Motor neuron (in vitro differentiated cells): Measurements from ENCODE around the gene FGFBP1. TPM values are rescaled to one million over a fixed set of nuclear protein-coding genes. Genes with fewer than 3 reads are reported as not detected.

ENCODE experiments used
- ATAC-seq, 8 experiments: fragments of 200-7000 bp; cut with Tn5 transposase; replicated peaks in 6 of 8; 2 replicates each; pipeline ENCODE4 v1.8.0; 2021; ENCODE audit warnings: mild to moderate bottlenecking in 8 of 8, moderate library complexity in 8 of 8
- H3K27ac ChIP-seq, 2 donors: fragments of 250-450 bp; sonication (Bioruptor Pico); 2 replicates each; pipeline ENCODE4 v1.9.0; 2021; ENCODE audit warnings: antibody characterized with exemption in 2 of 2, mild to moderate bottlenecking in 2 of 2, moderate library complexity in 1 of 2
- H3K4me1 ChIP-seq, 2 donors: fragments of 250-450 bp; sonication (Bioruptor Pico); replicated peaks in 1 of 2; 2 replicates each; pipeline ENCODE4 v1.6.1; 2021; ENCODE audit warnings: antibody characterized with exemption in 2 of 2, mild to moderate bottlenecking in 2 of 2, moderate library complexity in 1 of 2
- H3K4me3 ChIP-seq, 5 donors: fragments of 250-450 bp; sonication (Bioruptor Pico); 2 replicates each; pipeline ENCODE4 v1.9.0; 2021; ENCODE audit warnings: antibody characterized with exemption in 5 of 5, mild to moderate bottlenecking in 5 of 5, moderate library complexity in 4 of 5
- WGBS, 10 experiments: fragments of 450-650 bp; shearing (Covaris generic); methylation state at CpG; one replicate each; pipeline ENCODE4 v1.0.0; 2022; 5-methylcytosine and 5-hydroxymethylcytosine counted together
- in situ Hi-C, 9 experiments: fragments of 400-800 bp; cut with MboI; loops; one replicate each; pipeline ENCODE4 v1.15.0; 2021; ENCODE audit warnings: low sequenced_read_pairs in 9 of 9, low pct_unique_long_range_greater_than_20kb in 2 of 9; ENCODE audit not compliant: unreplicated experiment in 9 of 9
- total RNA-seq, 8 experiments: library from RNA; unstranded; fragments of 300-600 nt; gene quantifications; 2 replicates each; pipeline versions ENCODE4 v1.2.3 to v1.2.4, GENCODE V29; 2022

Gene FGFBP1
- total RNA-seq, 8 experiments from 2014 or later = 0.14 to 10.7 (median 1.2) TPM; not detected in 4

DNA sequence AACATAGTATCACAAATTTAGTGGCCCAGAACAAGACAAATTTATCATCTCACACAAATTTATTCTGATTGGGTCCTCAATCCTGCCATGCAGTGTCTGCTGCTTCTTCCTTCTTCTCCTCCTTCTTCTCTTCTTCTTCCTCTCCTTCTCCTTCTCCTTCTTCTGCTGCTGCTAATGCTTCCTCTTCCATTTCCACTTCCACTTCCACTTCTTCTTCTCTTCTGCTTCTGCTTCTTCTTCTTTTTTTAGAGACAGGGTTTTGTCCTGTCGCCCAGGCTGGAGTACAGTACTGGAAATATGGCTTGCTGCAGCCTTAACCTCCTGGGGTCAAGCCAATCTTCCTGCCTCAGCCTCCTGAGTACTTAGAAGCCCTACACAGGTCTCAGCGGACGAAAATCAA is 37.5 kb downstream of the FGFBP1 start:
- Histone ChIP-seq H3K4me3 (no peak overlapping the region), H3K4me1 (no peaks in the 10 kb centered on the region), H3K27ac (no peak overlapping the region)
- WGBS, 10 experiments = 0 to 81% (median 64%) methylated on average over 1 to 3 of the region's 3 CpGs; no CpG with 5 or more reads in 1 of the 10 experiments
- in situ Hi-C loops = no loop called here
- no peak for ATAC-seq

DNA sequence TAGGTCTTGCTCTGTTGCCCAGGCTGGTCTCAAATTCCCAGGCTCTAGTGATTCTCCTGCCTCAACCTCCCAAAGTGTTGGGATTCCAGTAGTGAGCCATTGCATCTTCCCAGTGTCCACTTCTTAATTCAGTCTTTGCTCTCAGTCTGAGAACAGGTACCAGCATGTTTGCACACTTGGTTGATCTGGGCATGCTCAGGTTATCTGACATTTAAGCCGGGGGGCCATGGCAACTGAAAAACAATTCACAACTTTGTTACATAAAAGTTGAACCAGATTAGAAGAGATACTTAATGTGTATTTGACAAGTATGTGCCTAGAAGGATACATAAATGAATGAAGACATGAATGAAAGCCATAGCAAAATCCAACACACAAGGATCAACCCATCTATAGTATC is 39.0 kb downstream of the FGFBP1 start:
- Histone ChIP-seq H3K27ac (no peak overlapping the region), H3K4me1 (no peaks in the 10 kb centered on the region), H3K4me3 (no peak overlapping the region)
- ATAC-seq = no peak
- in situ Hi-C loops = no loop called here
- WGBS, 10 experiments = 22 to 100% (median 68%) methylated on average over 1 of the region's 1 CpG; no CpG with 5 or more reads in 4 of the 10 experiments

DNA sequence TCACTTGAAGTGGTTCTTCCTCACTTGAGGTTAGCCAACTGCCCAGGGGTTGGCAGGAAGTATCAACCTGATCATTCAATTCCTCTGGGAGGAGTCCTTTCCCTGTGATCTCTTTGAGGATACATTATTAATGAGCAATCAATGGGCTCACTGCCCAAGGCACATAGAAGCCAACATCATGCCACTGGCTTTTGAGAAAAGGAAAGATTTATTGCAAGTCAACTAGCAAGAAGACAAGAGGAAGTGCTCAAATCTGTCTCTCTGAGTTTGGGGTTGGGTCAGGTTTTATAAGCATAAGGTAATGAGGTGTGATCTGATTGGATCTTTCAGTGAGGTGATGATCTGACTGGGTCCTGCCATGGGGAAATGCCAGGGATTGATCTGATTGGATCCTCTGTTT is 39.6 kb downstream of the FGFBP1 start:
- ATAC-seq = no peak
- in situ Hi-C loops = no loop called here
- no peak overlapping the region for H3K4me3 ChIP-seq
- H3K27ac ChIP-seq = no peak overlapping the region
- no peaks in the 10 kb centered on the region for H3K4me1 ChIP-seq

DNA sequence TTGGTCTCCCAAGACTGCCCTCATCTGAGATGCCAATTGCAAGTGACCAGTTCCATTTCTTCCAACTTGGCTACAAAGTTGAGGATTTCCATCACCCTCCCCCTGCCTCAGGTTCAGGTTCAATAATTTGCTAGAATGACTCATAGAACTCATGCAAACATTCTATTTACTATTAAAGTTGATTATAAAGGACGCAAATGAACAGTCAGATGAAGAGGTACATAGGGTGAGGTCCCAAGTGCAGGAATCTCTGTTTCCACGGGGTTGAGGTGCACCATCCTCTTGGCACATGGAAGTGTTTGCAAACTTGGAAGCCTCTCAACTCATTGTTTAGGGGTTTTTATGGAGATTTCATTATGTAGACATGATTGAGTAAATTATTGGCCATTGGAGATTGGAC is 41.0 kb downstream of the FGFBP1 start:
- in situ Hi-C loops = no loop called here
- Histone ChIP-seq H3K4me1 (no peaks in the 10 kb centered on the region), H3K4me3 (no peak overlapping the region), H3K27ac (no peak overlapping the region)
- 56 to 100% (median 81%) methylated on average over 1 to 2 of the region's 2 CpGs; no CpG with 5 or more reads in 2 of the 10 experiments for WGBS, 10 experiments
- ATAC-seq = no peak

DNA sequence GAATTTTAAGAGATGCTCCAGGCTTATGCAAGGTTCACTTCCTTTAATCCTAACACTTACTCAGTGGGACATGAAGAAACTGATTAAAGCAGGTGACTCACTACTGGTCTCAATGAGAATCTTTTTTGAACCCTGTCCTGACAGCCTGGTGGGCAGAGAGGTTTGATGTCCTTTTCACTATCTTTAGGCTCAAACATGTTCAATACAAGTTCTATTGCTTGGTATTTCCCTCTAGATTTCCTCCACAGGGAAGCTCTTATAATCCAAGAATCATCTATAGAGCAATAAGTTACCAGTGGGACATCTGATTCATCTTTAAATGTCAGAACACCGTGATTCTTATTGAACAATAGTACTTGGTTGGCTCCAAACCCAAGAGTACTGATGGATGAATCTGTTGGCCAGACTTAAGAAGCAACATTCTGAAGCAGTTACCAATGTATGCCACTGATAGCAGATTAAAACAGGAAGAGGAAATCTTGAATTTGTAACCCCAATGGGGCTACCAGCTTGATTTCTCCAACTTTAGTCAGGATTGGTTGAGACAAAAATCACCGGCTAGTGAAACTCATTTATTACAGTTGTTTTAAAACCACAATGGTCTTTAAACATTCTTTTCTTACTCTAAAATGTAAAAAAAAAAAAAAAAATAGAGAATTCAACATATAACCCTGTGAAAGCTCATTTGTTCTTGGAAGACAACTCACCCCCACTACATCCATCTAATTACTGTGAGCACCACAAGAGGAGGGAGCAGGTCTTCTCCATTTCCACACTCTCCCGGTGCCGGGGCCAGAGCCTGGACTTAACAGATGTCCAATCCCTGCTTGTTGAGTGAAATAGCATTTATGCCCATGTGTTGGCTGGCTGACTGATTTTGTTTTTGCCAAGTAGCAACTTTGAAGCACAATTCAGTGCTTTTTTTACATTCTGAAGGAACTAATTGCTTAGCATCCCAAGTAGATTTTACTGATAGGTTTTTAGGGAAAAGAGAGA is 43.3 kb downstream of the FGFBP1 start:
- WGBS, 10 experiments = 14 to 100% (median 72%) methylated on average over 1 to 4 of the region's 4 CpGs
- H3K4me3 ChIP-seq = no peak overlapping the region
- in situ Hi-C loops = no loop called here
- ATAC-seq = no peak
- no peak overlapping the region for H3K27ac ChIP-seq
- H3K4me1 ChIP-seq = no peaks in the 10 kb centered on the region

DNA sequence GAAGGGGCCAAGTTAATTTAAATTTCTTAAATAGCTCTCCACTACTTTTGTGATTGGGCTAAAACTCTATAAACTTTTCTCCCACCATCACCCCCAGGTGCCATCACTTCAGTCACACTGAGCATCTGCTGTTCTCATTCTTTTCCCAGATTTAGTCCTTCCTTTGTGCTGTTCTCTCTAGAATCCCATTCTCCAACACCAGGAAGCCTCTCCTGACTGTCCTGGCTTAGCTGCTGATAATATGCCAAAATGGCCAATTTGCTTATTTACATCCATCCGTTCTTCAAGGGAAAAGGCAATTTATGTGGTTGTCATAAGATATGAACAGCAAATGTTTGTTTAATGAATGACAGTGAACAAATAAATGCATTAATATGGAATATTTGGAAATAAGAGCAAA is 44.1 kb downstream of the FGFBP1 start:
- in situ Hi-C loops = no loop called here
- 15 to 100% (median 71%) methylated on average over 1 of the region's 1 CpG; no CpG with 5 or more reads in 3 of the 10 experiments for WGBS, 10 experiments
- ATAC-seq = no peak

DNA sequence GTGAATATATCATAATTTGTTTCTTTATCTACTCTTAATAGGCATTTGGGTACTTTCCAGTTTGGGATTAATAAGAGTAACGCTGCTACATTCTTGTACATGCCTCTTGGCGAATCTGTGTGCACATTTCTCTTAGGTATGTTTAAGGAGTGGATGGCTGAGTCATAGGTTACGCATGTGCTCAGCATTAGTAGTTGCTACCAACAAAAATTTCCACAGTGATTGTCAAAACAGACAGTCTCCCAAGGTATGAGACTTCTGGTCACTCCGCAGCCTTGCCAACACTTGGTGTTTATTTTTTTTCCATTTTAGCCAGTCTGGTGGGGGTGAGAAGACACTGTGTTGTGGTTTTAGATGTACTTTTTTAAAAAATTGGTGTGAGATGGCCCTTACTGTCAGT is 44.6 kb downstream of the FGFBP1 start:
- Histone ChIP-seq H3K27ac (no peak overlapping the region), H3K4me1 (no peaks in the 10 kb centered on the region), H3K4me3 (no peak overlapping the region)
- peak in 3 of 8 experiments; percentile 86 to 97 (median 97) for ATAC-seq
- in situ Hi-C loops = no loop called here
- 9 to 100% (median 83%) methylated on average over 1 to 4 of the region's 4 CpGs; no CpG with 5 or more reads in 2 of the 10 experiments for WGBS, 10 experiments

More for the DNA sequence above, 44.1 kb downstream of the FGFBP1 start:
- Histone ChIP-seq H3K27ac (no peak overlapping the region), H3K4me1 (no peaks in the 10 kb centered on the region), H3K4me3 (no peak overlapping the region)

DNA sequence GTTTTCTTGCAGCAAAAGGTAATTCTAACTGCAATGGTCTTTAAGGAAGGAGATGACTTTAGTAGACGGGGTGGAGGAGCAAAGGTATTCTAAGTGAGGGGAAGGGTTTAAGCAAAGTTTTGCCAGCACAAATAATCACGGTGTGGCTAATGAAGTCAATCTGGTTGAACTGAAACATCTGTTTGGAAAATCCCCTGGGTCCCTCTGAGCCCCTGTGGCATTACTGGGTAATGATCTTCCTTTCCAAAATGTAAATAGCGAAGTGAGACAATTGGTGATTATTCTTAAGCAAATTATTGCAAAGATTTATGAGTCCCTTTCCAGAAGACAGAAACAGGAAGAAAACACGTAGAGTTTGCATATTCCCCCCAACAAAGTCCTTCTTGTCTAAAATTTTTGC is 47.2 kb downstream of the FGFBP1 start:
- Histone ChIP-seq H3K27ac (no peak overlapping the region), H3K4me1 (no peaks in the 10 kb centered on the region), H3K4me3 (no peak overlapping the region)
- in situ Hi-C loops = no loop called here
- WGBS, 10 experiments = 22 to 100% (median 50%) methylated on average over 1 to 4 of the region's 4 CpGs; no CpG with 5 or more reads in 2 of the 10 experiments
- ATAC-seq = peak in 1 of 8 experiments; percentile 65

DNA sequence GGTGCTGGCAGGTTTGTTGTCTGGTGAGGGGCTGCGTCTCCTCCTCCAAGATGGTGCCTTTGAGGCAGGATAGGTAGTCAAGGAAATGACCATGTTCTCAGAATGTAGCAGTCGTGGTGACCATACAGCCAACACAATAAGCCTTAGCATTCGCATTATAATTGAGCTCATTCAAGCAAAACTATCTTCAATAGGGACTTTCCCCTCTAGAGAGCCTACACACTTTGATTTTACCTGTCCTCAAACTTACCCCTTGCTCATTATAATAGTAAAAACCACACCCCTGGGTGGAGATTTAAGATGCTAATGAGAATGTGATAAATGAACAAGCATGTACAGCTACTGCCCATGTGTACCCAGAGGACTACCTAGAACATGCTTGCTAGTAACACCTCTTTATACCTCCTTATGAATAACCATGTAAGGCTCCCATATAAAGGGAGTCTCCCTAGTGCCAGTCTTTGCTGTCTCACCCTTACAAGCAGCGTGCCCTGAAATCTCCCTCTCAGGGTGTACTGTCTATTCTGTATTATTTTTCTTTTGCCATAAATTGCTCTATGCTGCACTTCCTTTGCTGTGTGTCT is 48.2 kb downstream of the FGFBP1 start:
- in situ Hi-C loops = no loop called here
- Histone ChIP-seq H3K27ac (no peak overlapping the region), H3K4me3 (no peak overlapping the region), H3K4me1 (no peaks in the 10 kb centered on the region)
- 60 to 100% (median 80%) methylated on average over 1 to 4 of the region's 4 CpGs; no CpG with 5 or more reads in 1 of the 10 experiments for WGBS, 10 experiments
- peak in 3 of 8 experiments; percentile 17 to 46 (median 31) for ATAC-seq

DNA sequence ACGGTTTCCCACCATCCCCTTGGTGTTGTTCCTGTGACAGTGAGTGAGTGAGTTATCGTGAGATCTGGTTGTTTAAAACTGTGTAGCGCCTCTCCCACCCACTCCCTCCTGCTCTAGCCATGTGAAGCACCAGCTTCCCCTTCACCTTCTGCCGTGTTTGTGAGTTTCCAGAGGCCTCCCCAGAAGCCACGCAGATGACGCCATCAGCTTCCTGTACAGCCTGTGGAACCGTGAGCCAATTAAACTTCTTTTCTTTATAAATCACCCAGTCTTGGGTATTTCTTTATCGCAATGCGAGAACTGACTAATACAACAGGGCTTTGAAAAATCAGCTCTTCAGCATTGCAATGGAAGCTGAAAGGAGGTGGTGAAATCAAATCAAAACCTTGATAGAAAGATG is 50.0 kb downstream of the FGFBP1 start:
- H3K4me1 ChIP-seq = no peaks in the 10 kb centered on the region
- in situ Hi-C loops = loop anchor here in 1 of 9 experiments (10.0 kb wide), 1 partner anchor 66 kb away; no protein-coding TSS in a partner anchor
- no peak overlapping the region for H3K27ac ChIP-seq
- 47 to 100% (median 93%) methylated on average over 2 to 8 of the region's 9 CpGs; no CpG with 5 or more reads in 1 of the 10 experiments for WGBS, 10 experiments
- H3K4me3 ChIP-seq = no peak overlapping the region
- no peak for ATAC-seq

Other genes starting within 250 kb of the FGFBP1 start
- gene BST1, start 235.7 kb downstream of the FGFBP1 start, total RNA-seq = 1 to 10 TPM in 4 of 8 experiments, under 1 TPM in 4; 0.79 to 4.5 (median 1.2) TPM
- gene CD38, start 160.4 kb downstream of the FGFBP1 start, total RNA-seq = 1 to 10 TPM in 1 of 8 experiments, under 1 TPM in 7; 0.14 to 2.6 (median 0.71) TPM
- 1 to 10 TPM in 2 of 8 experiments, under 1 TPM in 3, not detected in 3; 0.38 to 7.9 (median 0.71) TPM for gene FGFBP2, start 24.4 kb upstream of the FGFBP1 start, total RNA-seq
- gene PROM1, start 145.3 kb upstream of the FGFBP1 start, total RNA-seq = 10 to 100 TPM in 4 of 8 experiments, 1 to 10 TPM in 3, not detected in 1; 1.8 to 45.1 (median 10.1) TPM